IMR-90 (cell line): ENCODE data around the gene ETHE1. TPM values are rescaled to one million over a fixed set of nuclear protein-coding genes. Genes with fewer than 3 reads are reported as not detected.

Experiments used
- ATAC-seq: fragments of 200-7000 bp; cut with Tn5 transposase; 2 replicates; pipeline ENCODE4 v1.9.1; 2020; ENCODE audit warnings: low read depth, mild to moderate bottlenecking, moderate library complexity
- BruUV-seq: library from RNA; stranded (reverse); fragments of 400-500 nt; replicated peaks from 2 replicates; lab custom pipeline; 2021; lab: Mats Ljungman, UMichigan
- CTCF ChIA-PET: fragments of 300-600 bp; formaldehyde crosslinking; extraction: SDS; loops from one replicate; lab custom pipeline; 2021; ENCODE audit warnings: antibody characterized with exemption; lab: Yijun Ruan, JAX
- POLR2A ChIA-PET: fragments of 300-600 bp; sonication (Branson Sonifier 250); formaldehyde crosslinking; loops from one replicate; lab custom pipeline; 2022; ENCODE audit warnings: antibody characterized with exemption; ENCODE audit not compliant: unreplicated experiment; lab: Charles Lee
- DNase-seq: peaks from one replicate; pipeline ENCODE4 v3.0.0; 2013
- H2AFZ ChIP-seq: replicated peaks from 2 replicates; pipeline ENCODE3; 2013; ENCODE audit warnings: low read length, mild to moderate bottlenecking; ENCODE audit not compliant: poor library complexity
- H2AK5ac ChIP-seq: 2 replicates; pipeline ENCODE4 v1.6.1; 2013; ENCODE audit warnings: low read depth, low read length, inconsistent platforms
- H2AK9ac ChIP-seq: replicated peaks from 2 replicates; pipeline ENCODE3; 2013; ENCODE audit warnings: mild to moderate bottlenecking, low read depth, low read length, moderate library complexity; ENCODE audit not compliant: poor library complexity
- H2BK120ac ChIP-seq: 2 replicates; pipeline ENCODE4 v1.6.1; 2013; ENCODE audit warnings: low read depth, low read length, inconsistent platforms
- H2BK15ac ChIP-seq: 3 replicates; pipeline ENCODE4 v1.6.1; 2013; ENCODE audit warnings: low read depth, low read length, inconsistent platforms
- H2BK20ac ChIP-seq: 2 replicates; pipeline ENCODE4 v1.6.1; 2013; ENCODE audit warnings: low read depth, mild to moderate bottlenecking, inconsistent platforms, low read length, moderate library complexity
- H2BK5ac ChIP-seq: 2 replicates; pipeline ENCODE4 v1.6.1; 2013; ENCODE audit warnings: mild to moderate bottlenecking, low read depth, low read length, inconsistent platforms; ENCODE audit not compliant: poor library complexity, severe bottlenecking
- H3K14ac ChIP-seq: replicated peaks from 2 replicates; pipeline ENCODE4 v1.6.1; 2013; ENCODE audit warnings: low read depth, low read length, inconsistent platforms
- H3K18ac ChIP-seq: 2 replicates; pipeline ENCODE4 v1.6.1; 2013; ENCODE audit warnings: low read depth, low read length, control low read depth
- H3K23ac ChIP-seq: 2 replicates; pipeline ENCODE4 v1.6.1; 2013; ENCODE audit warnings: low read depth, low read length, inconsistent platforms
- H3K27ac ChIP-seq: 2 replicates; pipeline ENCODE4 v1.5.1; 2013; ENCODE audit warnings: mild to moderate bottlenecking, control low read depth, low read length; ENCODE audit not compliant: insufficient read depth
- H3K27me3 ChIP-seq: 2 replicates; pipeline ENCODE4 v1.6.1; 2013; ENCODE audit warnings: low read length; ENCODE audit not compliant: control insufficient read depth, insufficient read depth
- H3K36me3 ChIP-seq: 2 replicates; pipeline ENCODE4 v1.6.1; 2013; ENCODE audit warnings: low read length, mixed read lengths; ENCODE audit not compliant: control insufficient read depth, insufficient read depth
- H3K4ac ChIP-seq: 2 replicates; pipeline ENCODE4 v1.6.1; 2013; ENCODE audit warnings: low read depth, low read length, inconsistent platforms
- H3K4me1 ChIP-seq: 2 replicates; pipeline ENCODE4 v1.6.1; 2013; ENCODE audit warnings: low read length, mixed read lengths; ENCODE audit not compliant: control insufficient read depth, insufficient read depth
- H3K4me2 ChIP-seq: 2 replicates; pipeline ENCODE4 v1.6.1; 2013; ENCODE audit warnings: low read depth, mild to moderate bottlenecking, control low read depth, low read length, moderate library complexity
- H3K4me3 ChIP-seq: 2 replicates; pipeline ENCODE4 v1.5.1; 2013; ENCODE audit warnings: low read depth, mild to moderate bottlenecking, control low read depth, low read length, moderate library complexity; ENCODE audit not compliant: insufficient read depth
- H3K56ac ChIP-seq: 2 replicates; pipeline ENCODE4 v1.6.1; 2013; ENCODE audit warnings: low read length, inconsistent platforms; ENCODE audit not compliant: insufficient read depth; ENCODE audit errors: extremely low read depth
- H3K79me1 ChIP-seq, 2 experiments: 2 replicates each; pipeline ENCODE4 v1.6.1; 2013; ENCODE audit warnings: low read length in 2 of 2, inconsistent platforms in 1 of 2, low read depth in 1 of 2
- H3K9ac ChIP-seq: 2 replicates; pipeline ENCODE4 v1.6.1; 2013; ENCODE audit warnings: low read depth, low read length, control low read depth
- H3K9me1 ChIP-seq: 2 replicates; pipeline ENCODE4 v1.6.1; 2013; ENCODE audit warnings: low read length, inconsistent platforms; ENCODE audit not compliant: insufficient read depth
- H3K9me3 ChIP-seq: 2 replicates; pipeline ENCODE4 v1.6.1; 2013; ENCODE audit warnings: low read length; ENCODE audit not compliant: control insufficient read depth, insufficient read depth
- H4K20me1 ChIP-seq: 2 replicates; pipeline ENCODE4 v1.6.1; 2013; ENCODE audit warnings: low read length, inconsistent platforms; ENCODE audit not compliant: insufficient read depth
- H4K5ac ChIP-seq: 2 replicates; pipeline ENCODE4 v1.6.1; 2013; ENCODE audit warnings: mild to moderate bottlenecking, low read depth, low read length, control low read depth
- H4K8ac ChIP-seq, 2 experiments: 2 replicates each; pipeline ENCODE4 v1.6.1; 2013; ENCODE audit warnings: low read depth in 2 of 2, low read length in 2 of 2, control low read depth in 1 of 2, inconsistent platforms in 1 of 2
- H4K91ac ChIP-seq: 2 replicates; pipeline ENCODE4 v1.6.1; 2013; ENCODE audit warnings: low read depth, low read length, inconsistent platforms; ENCODE audit not compliant: insufficient read depth
- BHLHE40 ChIP-seq: fragments of 150-350 bp; IDR thresholded peaks from 2 replicates; pipeline ENCODE4 v1.6.1; 2016; ENCODE audit warnings: mild to moderate bottlenecking, low read depth, low read length
- CEBPB ChIP-seq: IDR thresholded peaks from 2 replicates; pipeline ENCODE4 v1.6.1; 2012; ENCODE audit warnings: low read depth, low read length, improper control_type of control experiment
- CHD1 ChIP-seq: IDR thresholded peaks from 2 replicates; pipeline ENCODE4 v1.6.1; 2012; ENCODE audit warnings: low read depth, low read length, improper control_type of control experiment
- FOS ChIP-seq: fragments of 150-350 bp; IDR thresholded peaks from 2 replicates; pipeline ENCODE4 v1.6.1; 2016; ENCODE audit warnings: low read depth, low read length
- MAFK ChIP-seq: IDR thresholded peaks from 2 replicates; pipeline ENCODE4 v1.6.1; 2012; ENCODE audit warnings: low read depth, low read length, improper control_type of control experiment
- MAZ ChIP-seq: IDR thresholded peaks from 2 replicates; pipeline ENCODE4 v1.6.1; 2012; ENCODE audit warnings: low read depth, mild to moderate bottlenecking, low read length, improper control_type of control experiment, moderate library complexity, borderline replicate concordance
- MXI1 ChIP-seq: IDR thresholded peaks from 2 replicates; pipeline ENCODE4 v1.6.1; 2012; ENCODE audit warnings: low read depth, mild to moderate bottlenecking, low read length, moderate library complexity, borderline replicate concordance
- NFE2L2 ChIP-seq: fragments of 150-350 bp; IDR thresholded peaks from 2 replicates; pipeline ENCODE4 v1.6.1; 2016; ENCODE audit warnings: low read depth, mild to moderate bottlenecking, low read length
- POLR2A ChIP-seq: IDR thresholded peaks from 2 replicates; pipeline ENCODE4 v1.6.1; 2012; ENCODE audit warnings: mild to moderate bottlenecking, low read depth, low read length
- RAD21 ChIP-seq: IDR thresholded peaks from 2 replicates; pipeline ENCODE4 v1.6.1; 2012; ENCODE audit warnings: low read length, improper control_type of control experiment
- RCOR1 ChIP-seq: IDR thresholded peaks from 2 replicates; pipeline ENCODE4 v1.6.1; 2012; ENCODE audit warnings: mild to moderate bottlenecking, low read length, improper control_type of control experiment; ENCODE audit not compliant: insufficient replicate concordance
- RFX5 ChIP-seq: IDR thresholded peaks from 2 replicates; pipeline ENCODE4 v1.8.0; 2012; ENCODE audit warnings: low read depth, mild to moderate bottlenecking, low read length, moderate library complexity
- SMC3 ChIP-seq: fragments of 150-350 bp; IDR thresholded peaks from 2 replicates; pipeline ENCODE4 v1.6.1; 2016; ENCODE audit warnings: low read depth, mild to moderate bottlenecking, antibody characterized with exemption, low read length, moderate library complexity
- USF2 ChIP-seq: fragments of 150-350 bp; IDR thresholded peaks from 2 replicates; pipeline ENCODE4 v1.6.1; 2017; ENCODE audit warnings: mild to moderate bottlenecking, antibody characterized with exemption, low read length, low read depth
- WGBS, 2 experiments: methylation state at CpG; one replicate each; pipeline versions ENCODE4 v1.1.5 to v1.1.7; 2013; ENCODE audit warnings: missing lambda C conversion rate in 2 of 2; ENCODE audit not compliant: insufficient read length in 1 of 2; ENCODE audit errors: extremely low coverage in 2 of 2; 5-methylcytosine and 5-hydroxymethylcytosine counted together
- dilution Hi-C: fragments of 300-500 bp; cut with HindIII; formaldehyde crosslinking; loops from one replicate; pipeline ENCODE4 v1.14.3; 2018; ENCODE audit warnings: low sequenced_read_pairs; ENCODE audit not compliant: unreplicated experiment
- in situ Hi-C: fragments of 300-500 bp; cut with MboI; formaldehyde crosslinking; loops from 3 replicates; pipeline ENCODE4 v1.14.3; 2019; ENCODE audit warnings: low sequenced_read_pairs, inconsistent platforms, mixed read lengths
- intact Hi-C: fragments of 100-400 bp; cut with micrococcal nuclease; formaldehyde crosslinking; loops from 2 replicates; pipeline ENCODE4 v1.10.0; 2022
- polyA plus RNA-seq, 3 experiments: library from polyadenylated mRNA; depleted of rRNA; stranded (reverse); fragments of >200 nt; gene quantifications; 2 replicates each; pipeline ENCODE4 v1.2.3, GENCODE V29; 2012; ENCODE audit warnings: low replicate concordance in 1 of 3
- total RNA-seq: library from RNA; depleted of rRNA; stranded (reverse); fragments of >200 nt; gene quantifications from 2 replicates; pipeline ENCODE4 v1.2.3, GENCODE V29; 2012
- TF ChIP-seq, protein P1 (sequence below): fragments of 150-350 bp; IDR thresholded peaks from 2 replicates; pipeline ENCODE4 v1.6.1; 2016; ENCODE audit warnings: low read depth, mild to moderate bottlenecking, low read length, moderate library complexity, borderline replicate concordance
- TF ChIP-seq, protein P2 (sequence below): conservative IDR thresholded peaks from 2 replicates; pipeline ENCODE4 v1.5.1; 2012; ENCODE audit warnings: mild to moderate bottlenecking, low read depth, low read length, improper control_type of control experiment

The ETHE1 gene
- total and polyA plus RNA-seq, 2 of the 4 experiments (the other 2 are of a cell fraction): 161 to 233 TPM

GRCh38 chr19:43467276-43467675, 59.7 kb downstream of the ETHE1 start:
- H3K4me1 ChIP-seq: peaks cover 18% of the 10 kb centered on the region
- in situ Hi-C loops (no loop called here), intact Hi-C loops (no loop called here), dilution Hi-C loops (no loop called here)
- ATAC-seq (no peak), DNase-seq (no peak)
- peak overlapping the region; percentile 48 for H2BK5ac ChIP-seq
- CTCF ChIA-PET: no interaction called here
- 100% methylated on average over 1 of the region's 6 CpGs; no CpG with 5 or more reads in 1 of the 2 experiments for WGBS, 2 experiments
- H2BK15ac ChIP-seq: peak overlapping the region; percentile 42; the same call in 1 of the 3 replicates
- H2AK9ac ChIP-seq: no peak overlapping the region
- BruUV-seq: no TSS peak
- H3K9me1 ChIP-seq: peaks cover 12% of the 10 kb centered on the region
- H3K9me3 ChIP-seq: no peaks in the 10 kb centered on the region
- peak overlapping the region; percentile 14 for H3K27ac ChIP-seq
- peak overlapping the region; percentile 54; the same call in 1 of the 2 replicates for H4K5ac ChIP-seq
- peak overlapping the region; percentile 74 for H3K4ac ChIP-seq
- H3K56ac ChIP-seq: no peak overlapping the region
- H3K4me2 ChIP-seq: peak overlapping the region; percentile 14; the same call in 1 of the 2 replicates
- no peak overlapping the region for H2AFZ ChIP-seq
- H4K20me1 ChIP-seq: no peaks in the 10 kb centered on the region
- H4K91ac ChIP-seq: peak overlapping the region; percentile 64
- no peak overlapping the region for H3K4me3 ChIP-seq
- H3K27me3 ChIP-seq: no peaks in the 10 kb centered on the region
- peak overlapping the region; percentile 56 for H2BK120ac ChIP-seq
- TF ChIP-seq USF2: no peak
- no peak for TF ChIP-seq SMC3
- TF ChIP-seq, protein P1, sequence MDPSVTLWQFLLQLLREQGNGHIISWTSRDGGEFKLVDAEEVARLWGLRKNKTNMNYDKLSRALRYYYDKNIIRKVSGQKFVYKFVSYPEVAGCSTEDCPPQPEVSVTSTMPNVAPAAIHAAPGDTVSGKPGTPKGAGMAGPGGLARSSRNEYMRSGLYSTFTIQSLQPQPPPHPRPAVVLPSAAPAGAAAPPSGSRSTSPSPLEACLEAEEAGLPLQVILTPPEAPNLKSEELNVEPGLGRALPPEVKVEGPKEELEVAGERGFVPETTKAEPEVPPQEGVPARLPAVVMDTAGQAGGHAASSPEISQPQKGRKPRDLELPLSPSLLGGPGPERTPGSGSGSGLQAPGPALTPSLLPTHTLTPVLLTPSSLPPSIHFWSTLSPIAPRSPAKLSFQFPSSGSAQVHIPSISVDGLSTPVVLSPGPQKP: no peak
- TF ChIP-seq CHD1: no peak
- no peak for TF ChIP-seq RFX5
- TF ChIP-seq MAZ: no peak
- TF ChIP-seq MAFK: no peak
- TF ChIP-seq RAD21: no peak
- no peak for TF ChIP-seq RCOR1
- no peak for TF ChIP-seq BHLHE40
- no peak for TF ChIP-seq FOS
- TF ChIP-seq, protein P2, sequence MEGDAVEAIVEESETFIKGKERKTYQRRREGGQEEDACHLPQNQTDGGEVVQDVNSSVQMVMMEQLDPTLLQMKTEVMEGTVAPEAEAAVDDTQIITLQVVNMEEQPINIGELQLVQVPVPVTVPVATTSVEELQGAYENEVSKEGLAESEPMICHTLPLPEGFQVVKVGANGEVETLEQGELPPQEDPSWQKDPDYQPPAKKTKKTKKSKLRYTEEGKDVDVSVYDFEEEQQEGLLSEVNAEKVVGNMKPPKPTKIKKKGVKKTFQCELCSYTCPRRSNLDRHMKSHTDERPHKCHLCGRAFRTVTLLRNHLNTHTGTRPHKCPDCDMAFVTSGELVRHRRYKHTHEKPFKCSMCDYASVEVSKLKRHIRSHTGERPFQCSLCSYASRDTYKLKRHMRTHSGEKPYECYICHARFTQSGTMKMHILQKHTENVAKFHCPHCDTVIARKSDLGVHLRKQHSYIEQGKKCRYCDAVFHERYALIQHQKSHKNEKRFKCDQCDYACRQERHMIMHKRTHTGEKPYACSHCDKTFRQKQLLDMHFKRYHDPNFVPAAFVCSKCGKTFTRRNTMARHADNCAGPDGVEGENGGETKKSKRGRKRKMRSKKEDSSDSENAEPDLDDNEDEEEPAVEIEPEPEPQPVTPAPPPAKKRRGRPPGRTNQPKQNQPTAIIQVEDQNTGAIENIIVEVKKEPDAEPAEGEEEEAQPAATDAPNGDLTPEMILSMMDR: no peak
- no peak for TF ChIP-seq NFE2L2
- TF ChIP-seq CEBPB: no peak
- no peak for TF ChIP-seq MXI1
- no peak for TF ChIP-seq POLR2A
- peak overlapping the region; percentile 24; the same call in 1 of the 2 replicates for H3K18ac ChIP-seq
- peak overlapping the region; percentile 53 for H3K14ac ChIP-seq
- H4K8ac ChIP-seq: peak overlapping the region; percentile 16 to 69; a peak in 1 of 4 replicates
- H3K9ac ChIP-seq: no peak overlapping the region
- peak overlapping the region; percentile 89 for H2AK5ac ChIP-seq
- H3K36me3 ChIP-seq: no peaks in the 10 kb centered on the region
- POLR2A ChIA-PET: no interaction called here
- H3K79me1 ChIP-seq: no peaks in the 10 kb centered on the region
- H2BK20ac ChIP-seq: peak overlapping the region; percentile 30
- peak overlapping the region; percentile 39 for H3K23ac ChIP-seq
